ENCODE results near the gene RBPJL. TPM values are rescaled to one million over a fixed set of nuclear protein-coding genes. Genes with fewer than 3 reads are reported as not detected.

The RBPJL gene
- total and polyA plus RNA-seq, 2 of the 13 experiments (the other 11 are each of a cell fraction or from before 2014, with no cell fraction given), result not detected

GRCh38 chr20:45341579-45341938, 34.9 kb downstream of the RBPJL start (continued):
- TF ChIP-seq TMF1 (CRISPR knock-in tag; IDR thresholded peaks at IDR 0.05; ENCODE audit: low read depth) (no peak), MYPOP (CRISPR knock-in tag; IDR thresholded peaks at IDR 0.05) (no peak), ZNF260 (CRISPR knock-in tag; IDR thresholded peaks at IDR 0.05; ENCODE audit: borderline replicate concordance, low read depth) (no peak)

- peak overlapping the region; percentile 49 to 87 (median 54) for H3K4me3 ChIP-seq (replicated peaks in 1 of 3; ENCODE audit: insufficient read depth in 1 of 3, low read depth in 2 of 3, low read length in 3 of 3)
- ATAC-seq (peak; percentile 35), DNase-seq (ENCODE audit: low spot score) (peak; percentile 94), FAIRE-seq (peak; percentile 95)
- H3K79me2 ChIP-seq (ENCODE audit: insufficient read depth, low read length), result peaks cover 61% of the 10 kb centered on the region
- no peaks in the 10 kb centered on the region for H3K36me3 ChIP-seq (replicated peaks in 1 of 2; ENCODE audit: control insufficient read depth in 1 of 2, insufficient read depth in 2 of 2, low read length in 2 of 2)
- no peak overlapping the region for H2AFZ ChIP-seq (ENCODE audit: low read length)
- peak overlapping the region; percentile 99 for H3K4me2 ChIP-seq (ENCODE audit: low read depth, low read length)
- peak overlapping the region; percentile 66 for H3K9ac ChIP-seq (ENCODE audit: insufficient read depth, low read depth, low read length)
- ChIA-PET POLR2A (interaction anchor here (0.6 to 23.9 kb wide), 20 partner anchors 9 to 1784 kb away, joined by 3 to 1422 read pairs (median 5); partner anchors contain the start of genes PIGT, SDC4, SYS1 and ZSWIM1), CTCF (ENCODE audit: low intra/inter-chr PET ratio, low total read pairs) (no interaction called here)
- peaks cover 7% of the 10 kb centered on the region; the same call in 1 of the 2 replicates for H4K20me1 ChIP-seq (ENCODE audit: insufficient read depth, low read length)
- peak overlapping the region; percentile 80 for H3K27ac ChIP-seq (ENCODE audit: extremely low read length, insufficient read depth, low read length)
- in situ Hi-C loops (cut with HindIII; ENCODE audit: extremely low pct_ligation_motif_present, low pct_unique_long_range_greater_than_20kb), result no loop called here
- peaks cover 100% of the 10 kb centered on the region for H3K4me1 ChIP-seq (ENCODE audit: insufficient read depth, low read length)
- 2% methylated on average over 14 of the region's 16 CpGs for WGBS (ENCODE audit: low lambda C conversion rate)
- no peaks in the 10 kb centered on the region for H3K9me3 ChIP-seq (ENCODE audit: low read length)
- intact Hi-C loops (cut with micrococcal nuclease; ENCODE audit: unreplicated experiment), result loop anchor here (5.0 kb wide), 2 partner anchors 75 to 630 kb away; partner anchors contain the start of genes PIGT and ZNF335
- BruUV-seq (replicated peaks), result no TSS peak
- H3K27me3 ChIP-seq (ENCODE audit: control insufficient read depth in 1 of 2, insufficient read depth in 2 of 2, low read length in 2 of 2), result no peaks in the 10 kb centered on the region; a peak in 1 of 5 replicates
- TF ChIP-seq TBX2 (CRISPR knock-in tag; IDR thresholded peaks at IDR 0.05; ENCODE audit: borderline replicate concordance) (peak; percentile 84; the same call in 1 of the 2 replicates), ZBTB1 (CRISPR knock-in tag; IDR thresholded peaks at IDR 0.05; ENCODE audit: borderline replicate concordance) (no peak), ZNF790 (CRISPR knock-in tag; IDR thresholded peaks at IDR 0.05; ENCODE audit: borderline replicate concordance) (peak; percentile 24; the same call in 1 of the 2 replicates), SALL1 (CRISPR knock-in tag; IDR thresholded peaks at IDR 0.05) (peak; percentile 90), KLF9 (CRISPR knock-in tag; IDR thresholded peaks at IDR 0.05; ENCODE audit: low read depth) (no peak), PRDM15 (CRISPR knock-in tag; IDR thresholded peaks at IDR 0.05) (peak; percentile 55), HOXA5 (CRISPR knock-in tag; IDR thresholded peaks at IDR 0.05) (0 out of 2 replicates have a peak, but pooled peaks have one; percentile 27), NR2F2 (IDR thresholded peaks at IDR 0.05; ENCODE audit: borderline replicate concordance, low read depth) (peak; percentile 39; the same call in 1 of the 2 replicates)
Measured at GRCh38 chr20:45341939-45342854, 35.6 kb downstream of the RBPJL start.

Data from HepG2 (cell line).